ENCODE measurements around the gene TUSC2. TPM values are rescaled to one million over a fixed set of nuclear protein-coding genes. Genes with fewer than 3 reads are reported as not detected.

TUSC2 gene
- total RNA-seq (30.0 and 33.1 TPM in 2 replicates), polyA plus RNA-seq (45.6 and 59.0 TPM in 2 replicates)

- Histone ChIP-seq H2AFZ (peak within 1 kb of the TSS; percentile 39), H3K27me3 (no peaks in the 10 kb centered on the region), H3K36me3 (replicated peaks; ENCODE audit: insufficient read depth, low read depth) (no peaks in the 10 kb centered on the region), H3K4me3 (peak within 1 kb of the TSS; percentile 18), H3K4me1 (ENCODE audit: insufficient read depth) (peaks cover 11% of the 10 kb centered on the region), H4K20me1 (ENCODE audit: insufficient read depth, poor library complexity, severe bottlenecking) (peaks cover 2% of the 10 kb centered on the region), H3K9me2 (replicated peaks; ENCODE audit: insufficient read depth) (no peaks in the 10 kb centered on the region), H3K4me2 (peak within 1 kb of the TSS; percentile 86), H3K9me3 (ENCODE audit: low read depth) (no peaks in the 10 kb centered on the region), H3K27ac (peak within 1 kb of the TSS; percentile 72), H3K79me2 (peaks cover 32% of the 10 kb centered on the region)
- WGBS (ENCODE audit: low lambda C conversion rate, missing lambda C conversion rate) = 5% methylated on average over 54 of the region's 55 CpGs
- no peak for TF ChIP-seq EZH2phosphoT487 (IDR thresholded peaks at IDR 0.05; ENCODE audit: low read depth, severe bottlenecking, unreplicated experiment)
- no peak for TF ChIP-seq CTCF (IDR thresholded peaks at IDR 0.05; ENCODE audit: poor library complexity)
- TF ChIP-seq EZH2 (IDR thresholded peaks at IDR 0.05; ENCODE audit: borderline replicate concordance) = no peak
- DNase-seq (ENCODE audit: low spot score) = peak; percentile 99
Measured at GRCh38 chr3:50327943-50328691, at the start of gene TUSC2. Gene TUSC2, minus strand, starts transcription at chr3:50328223. Its CDS starts 124 bp downstream, at chr3:50328099.

- 71% methylated on average over 7 of the region's 7 CpGs for WGBS (ENCODE audit: low lambda C conversion rate, missing lambda C conversion rate)
- Histone ChIP-seq H3K27me3 (no peaks in the 10 kb centered on the region), H3K4me2 (no peak overlapping the region), H3K36me3 (replicated peaks; ENCODE audit: insufficient read depth, low read depth) (no peaks in the 10 kb centered on the region), H2AFZ (no peak overlapping the region), H3K9me3 (ENCODE audit: low read depth) (no peaks in the 10 kb centered on the region), H3K79me2 (no peaks in the 10 kb centered on the region), H3K9me2 (replicated peaks; ENCODE audit: insufficient read depth) (no peaks in the 10 kb centered on the region), H3K4me3 (no peak overlapping the region), H3K27ac (no peak overlapping the region), H3K4me1 (ENCODE audit: insufficient read depth) (peaks cover 3% of the 10 kb centered on the region), H4K20me1 (ENCODE audit: insufficient read depth, poor library complexity, severe bottlenecking) (no peaks in the 10 kb centered on the region)
- DNase-seq (ENCODE audit: low spot score) = no peak
- TF ChIP-seq CTCF (IDR thresholded peaks at IDR 0.05; ENCODE audit: poor library complexity) (peak; percentile 3), EZH2phosphoT487 (IDR thresholded peaks at IDR 0.05; ENCODE audit: low read depth, severe bottlenecking, unreplicated experiment) (no peak)
Measured at GRCh38 chr3:50375258-50375931, 47.4 kb upstream of the TUSC2 start.

GRCh38 chr3:50374363-50375257 lies 46.6 kb upstream of the TUSC2 start:
- Histone ChIP-seq H3K9me3 (ENCODE audit: low read depth) (no peaks in the 10 kb centered on the region), H4K20me1 (ENCODE audit: insufficient read depth, poor library complexity, severe bottlenecking) (no peaks in the 10 kb centered on the region), H3K4me1 (ENCODE audit: insufficient read depth) (peaks cover 3% of the 10 kb centered on the region), H3K36me3 (replicated peaks; ENCODE audit: insufficient read depth, low read depth) (no peaks in the 10 kb centered on the region), H3K27ac (no peak overlapping the region), H3K9me2 (replicated peaks; ENCODE audit: insufficient read depth) (no peaks in the 10 kb centered on the region), H3K27me3 (no peaks in the 10 kb centered on the region), H2AFZ (no peak overlapping the region), H3K79me2 (no peaks in the 10 kb centered on the region), H3K4me2 (no peak overlapping the region), H3K4me3 (no peak overlapping the region)
- 81% methylated on average over 17 of the region's 22 CpGs for WGBS (ENCODE audit: low lambda C conversion rate, missing lambda C conversion rate)
- TF ChIP-seq EZH2phosphoT487 (IDR thresholded peaks at IDR 0.05; ENCODE audit: low read depth, severe bottlenecking, unreplicated experiment) = no peak
- TF ChIP-seq CTCF (IDR thresholded peaks at IDR 0.05; ENCODE audit: poor library complexity) = no peak
- no peak for TF ChIP-seq EZH2 (IDR thresholded peaks at IDR 0.05; ENCODE audit: borderline replicate concordance)
- DNase-seq (ENCODE audit: low spot score) = no peak

Measured in hepatocyte (in vitro differentiated cells).